ENCODE measurements around the gene ABCA13.

Gene ABCA13

GRCh38 chr7:48473205-48473865, 302.1 kb downstream of the ABCA13 start:
- Histone ChIP-seq H3K9me3 (no peaks in the 10 kb centered on the region), H3K27me3 (ENCODE audit: low read depth) (no peaks in the 10 kb centered on the region), H3K4me1 (peaks cover 24% of the 10 kb centered on the region), H3K36me3 (replicated peaks) (no peaks in the 10 kb centered on the region), H3K4me3 (no peak overlapping the region)
- in situ Hi-C loops (cut with MboI; ENCODE audit: low sequenced_read_pairs), result no loop called here
- no peak for DNase-seq (ENCODE audit: low spot score in 2 of 2)

GRCh38 chr7:48481235-48481634, 310.0 kb downstream of the ABCA13 start:
- no peak overlapping the region for H3K4me3 ChIP-seq
- DNase-seq (ENCODE audit: low spot score in 2 of 2), result no peak
- in situ Hi-C loops (cut with MboI; ENCODE audit: low sequenced_read_pairs), result no loop called here
- H3K27me3 ChIP-seq (ENCODE audit: low read depth), result no peaks in the 10 kb centered on the region
- no peaks in the 10 kb centered on the region; the same call in 1 of the 2 replicates for H3K4me1 ChIP-seq
- no peaks in the 10 kb centered on the region for H3K36me3 ChIP-seq (replicated peaks)
- no peaks in the 10 kb centered on the region for H3K9me3 ChIP-seq

- Histone ChIP-seq H3K36me3 (replicated peaks) (no peaks in the 10 kb centered on the region), H3K9me3 (no peaks in the 10 kb centered on the region), H3K4me3 (no peak overlapping the region), H3K27me3 (ENCODE audit: low read depth) (no peaks in the 10 kb centered on the region; the same call in 1 of the 2 replicates), H3K4me1 (no peaks in the 10 kb centered on the region)
- DNase-seq (ENCODE audit: low spot score in 2 of 2), result no peak
- in situ Hi-C loops (cut with MboI; ENCODE audit: low sequenced_read_pairs), result no loop called here
Measured at GRCh38 chr7:48497521-48497920, 326.3 kb downstream of the ABCA13 start.

DNA sequence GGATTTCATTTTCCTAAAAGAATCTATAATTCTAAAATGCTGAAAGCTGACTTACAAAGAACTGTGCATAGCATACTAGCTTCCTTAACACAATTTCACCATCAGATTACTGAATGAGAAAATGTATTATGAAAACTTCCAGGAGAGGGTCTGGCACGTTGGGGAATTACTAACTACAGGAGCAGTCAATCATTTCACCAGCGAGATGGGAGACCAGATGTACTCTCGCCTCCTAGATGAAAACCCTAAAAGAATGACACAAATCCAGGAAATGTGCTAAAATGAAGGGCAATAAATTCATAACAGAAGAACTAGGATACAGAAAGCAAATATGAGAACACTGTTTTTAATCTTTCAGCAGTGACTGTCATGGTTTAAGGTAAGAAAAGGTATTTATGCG, 330.8 kb downstream of the ABCA13 start:
- no peaks in the 10 kb centered on the region for H3K9me3 ChIP-seq
- DNase-seq (ENCODE audit: low spot score in 2 of 2), result no peak
- H3K36me3 ChIP-seq (replicated peaks), result no peaks in the 10 kb centered on the region
- in situ Hi-C loops (cut with MboI; ENCODE audit: low sequenced_read_pairs), result no loop called here
- no peaks in the 10 kb centered on the region for H3K4me1 ChIP-seq
- H3K4me3 ChIP-seq, result no peak overlapping the region
- no peaks in the 10 kb centered on the region for H3K27me3 ChIP-seq (ENCODE audit: low read depth)

DNA sequence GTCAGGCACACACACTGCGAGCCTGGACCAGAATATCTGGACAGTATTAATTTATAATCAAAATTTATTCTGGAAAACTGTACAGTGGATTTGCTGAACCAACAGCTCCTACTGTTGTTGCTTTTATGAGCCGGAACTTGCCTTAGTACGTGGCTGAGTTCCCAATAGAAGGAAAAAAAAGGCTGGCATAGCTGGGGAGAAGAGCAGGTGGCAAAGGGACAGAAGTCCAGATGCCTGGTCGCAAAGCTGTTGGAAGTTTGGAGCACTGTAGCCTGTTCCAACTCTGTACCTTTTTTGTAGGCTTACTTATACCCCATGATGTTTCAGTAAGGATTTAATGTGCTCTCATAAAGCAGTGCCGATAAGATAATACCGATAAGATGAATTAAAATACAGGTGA, 333.8 kb downstream of the ABCA13 start:
- Histone ChIP-seq H3K4me1 (no peaks in the 10 kb centered on the region), H3K4me3 (no peak overlapping the region), H3K27me3 (ENCODE audit: low read depth) (no peaks in the 10 kb centered on the region), H3K9me3 (no peaks in the 10 kb centered on the region), H3K36me3 (replicated peaks) (no peaks in the 10 kb centered on the region)
- DNase-seq (ENCODE audit: low spot score in 2 of 2), result no peak
- in situ Hi-C loops (cut with MboI; ENCODE audit: low sequenced_read_pairs), result no loop called here

GRCh38 chr7:48505466-48505865, 334.2 kb downstream of the ABCA13 start:
- in situ Hi-C loops (cut with MboI; ENCODE audit: low sequenced_read_pairs), result no loop called here
- Histone ChIP-seq H3K27me3 (ENCODE audit: low read depth) (no peaks in the 10 kb centered on the region), H3K9me3 (no peaks in the 10 kb centered on the region), H3K36me3 (replicated peaks) (no peaks in the 10 kb centered on the region), H3K4me3 (no peak overlapping the region), H3K4me1 (no peaks in the 10 kb centered on the region)
- no peak for DNase-seq (ENCODE audit: low spot score in 2 of 2)

DNA sequence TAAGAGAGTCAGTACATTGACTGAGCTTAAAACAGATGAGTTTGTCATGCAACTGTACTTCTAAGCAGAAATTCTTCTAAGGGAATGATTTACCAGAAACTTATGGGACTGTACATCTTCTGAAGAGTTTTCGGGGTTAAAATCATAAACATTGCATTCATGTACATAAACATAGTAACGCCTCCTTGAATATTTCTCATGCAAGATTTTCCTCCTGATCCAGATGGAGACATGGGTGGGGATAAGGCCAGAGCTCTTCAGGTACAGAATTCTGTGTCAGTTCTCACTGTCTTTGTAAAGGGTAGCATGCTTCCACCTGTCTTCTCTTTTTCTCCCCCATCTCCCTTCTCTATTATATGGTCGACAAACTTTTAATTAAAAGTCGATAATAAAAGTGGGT, 335.3 kb downstream of the ABCA13 start:
- DNase-seq (ENCODE audit: low spot score in 2 of 2), result no peak
- H3K27me3 ChIP-seq (ENCODE audit: low read depth), result no peaks in the 10 kb centered on the region
- no peaks in the 10 kb centered on the region for H3K9me3 ChIP-seq
- H3K4me1 ChIP-seq, result peaks cover 8% of the 10 kb centered on the region
- in situ Hi-C loops (cut with MboI; ENCODE audit: low sequenced_read_pairs), result no loop called here
- no peaks in the 10 kb centered on the region for H3K36me3 ChIP-seq (replicated peaks)
- H3K4me3 ChIP-seq, result no peak overlapping the region

DNA sequence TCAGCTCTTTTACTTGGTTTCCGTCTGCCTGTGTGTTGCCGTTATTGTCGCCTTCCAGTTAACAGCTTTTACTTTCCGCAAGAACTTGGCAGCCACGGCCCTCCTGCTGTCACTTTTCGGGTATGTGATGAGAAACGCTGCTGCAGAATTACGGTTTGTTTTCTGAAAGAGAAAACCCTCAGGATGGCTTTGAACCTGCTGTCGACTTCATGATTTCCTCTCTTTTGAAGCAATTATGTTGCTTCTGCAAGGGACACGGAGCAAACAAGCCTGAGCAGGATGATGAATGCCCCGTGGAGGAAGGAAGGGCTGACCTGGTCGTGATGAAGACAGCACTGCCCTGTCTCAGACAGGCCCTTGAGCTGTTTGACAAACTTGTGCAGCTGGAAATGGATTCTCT, 339.8 kb downstream of the ABCA13 start:
- in situ Hi-C loops (cut with MboI; ENCODE audit: low sequenced_read_pairs), result no loop called here
- no peak overlapping the region for H3K4me3 ChIP-seq
- peaks cover 13% of the 10 kb centered on the region for H3K4me1 ChIP-seq
- H3K36me3 ChIP-seq (replicated peaks), result no peaks in the 10 kb centered on the region
- DNase-seq (ENCODE audit: low spot score in 2 of 2), result peak in 1 of 2 experiments; percentile 36
- H3K9me3 ChIP-seq, result no peaks in the 10 kb centered on the region
- no peaks in the 10 kb centered on the region for H3K27me3 ChIP-seq (ENCODE audit: low read depth)

- no peaks in the 10 kb centered on the region for H3K9me3 ChIP-seq
- peaks cover 13% of the 10 kb centered on the region for H3K4me1 ChIP-seq
- no peak overlapping the region for H3K4me3 ChIP-seq
- no peak for DNase-seq (ENCODE audit: low spot score in 2 of 2)
- H3K36me3 ChIP-seq (replicated peaks), result no peaks in the 10 kb centered on the region
- in situ Hi-C loops (cut with MboI; ENCODE audit: low sequenced_read_pairs), result no loop called here
- H3K27me3 ChIP-seq (ENCODE audit: low read depth), result no peaks in the 10 kb centered on the region
Measured at GRCh38 chr7:48512892-48513291, 341.6 kb downstream of the ABCA13 start.

- no peak overlapping the region for H3K4me3 ChIP-seq
- H3K9me3 ChIP-seq, result no peaks in the 10 kb centered on the region
- DNase-seq (ENCODE audit: low spot score in 2 of 2), result no peak
- peaks cover 13% of the 10 kb centered on the region for H3K4me1 ChIP-seq
- in situ Hi-C loops (cut with MboI; ENCODE audit: low sequenced_read_pairs), result no loop called here
- H3K27me3 ChIP-seq (ENCODE audit: low read depth), result no peaks in the 10 kb centered on the region
- no peaks in the 10 kb centered on the region for H3K36me3 ChIP-seq (replicated peaks)
Measured at GRCh38 chr7:48515171-48515570, 343.9 kb downstream of the ABCA13 start.

GRCh38 chr7:48518092-48518491, 346.8 kb downstream of the ABCA13 start:
- H3K4me3 ChIP-seq, result no peak overlapping the region
- in situ Hi-C loops (cut with MboI; ENCODE audit: low sequenced_read_pairs), result no loop called here
- no peak for DNase-seq (ENCODE audit: low spot score in 2 of 2)
- no peaks in the 10 kb centered on the region; the same call in 1 of the 2 replicates for H3K4me1 ChIP-seq
- no peaks in the 10 kb centered on the region for H3K36me3 ChIP-seq (replicated peaks)
- no peaks in the 10 kb centered on the region for H3K27me3 ChIP-seq (ENCODE audit: low read depth)
- H3K9me3 ChIP-seq, result no peaks in the 10 kb centered on the region

DNA sequence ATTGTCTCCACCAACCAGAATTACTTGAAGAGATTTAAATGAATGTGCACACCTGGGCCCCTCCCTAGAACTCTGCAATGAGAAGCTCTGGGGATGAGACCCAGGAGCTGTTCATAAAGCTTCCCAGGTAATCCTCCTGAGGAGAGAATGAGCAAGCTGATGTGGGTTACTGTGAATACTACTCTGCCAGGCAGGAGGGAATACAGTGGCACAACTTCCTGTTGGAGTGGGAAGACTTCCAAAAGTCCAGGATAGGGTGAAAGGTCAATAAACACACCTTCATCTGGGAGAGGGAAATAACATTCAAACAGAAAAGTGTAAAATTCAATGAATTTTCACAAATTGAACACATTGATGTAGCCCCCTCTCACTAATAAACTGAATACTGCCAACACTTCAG, 351.4 kb downstream of the ABCA13 start:
- Histone ChIP-seq H3K36me3 (replicated peaks) (no peaks in the 10 kb centered on the region), H3K27me3 (ENCODE audit: low read depth) (no peaks in the 10 kb centered on the region), H3K4me1 (no peaks in the 10 kb centered on the region), H3K4me3 (no peak overlapping the region), H3K9me3 (no peaks in the 10 kb centered on the region)
- in situ Hi-C loops (cut with MboI; ENCODE audit: low sequenced_read_pairs), result no loop called here
- no peak for DNase-seq (ENCODE audit: low spot score in 2 of 2)

DNA sequence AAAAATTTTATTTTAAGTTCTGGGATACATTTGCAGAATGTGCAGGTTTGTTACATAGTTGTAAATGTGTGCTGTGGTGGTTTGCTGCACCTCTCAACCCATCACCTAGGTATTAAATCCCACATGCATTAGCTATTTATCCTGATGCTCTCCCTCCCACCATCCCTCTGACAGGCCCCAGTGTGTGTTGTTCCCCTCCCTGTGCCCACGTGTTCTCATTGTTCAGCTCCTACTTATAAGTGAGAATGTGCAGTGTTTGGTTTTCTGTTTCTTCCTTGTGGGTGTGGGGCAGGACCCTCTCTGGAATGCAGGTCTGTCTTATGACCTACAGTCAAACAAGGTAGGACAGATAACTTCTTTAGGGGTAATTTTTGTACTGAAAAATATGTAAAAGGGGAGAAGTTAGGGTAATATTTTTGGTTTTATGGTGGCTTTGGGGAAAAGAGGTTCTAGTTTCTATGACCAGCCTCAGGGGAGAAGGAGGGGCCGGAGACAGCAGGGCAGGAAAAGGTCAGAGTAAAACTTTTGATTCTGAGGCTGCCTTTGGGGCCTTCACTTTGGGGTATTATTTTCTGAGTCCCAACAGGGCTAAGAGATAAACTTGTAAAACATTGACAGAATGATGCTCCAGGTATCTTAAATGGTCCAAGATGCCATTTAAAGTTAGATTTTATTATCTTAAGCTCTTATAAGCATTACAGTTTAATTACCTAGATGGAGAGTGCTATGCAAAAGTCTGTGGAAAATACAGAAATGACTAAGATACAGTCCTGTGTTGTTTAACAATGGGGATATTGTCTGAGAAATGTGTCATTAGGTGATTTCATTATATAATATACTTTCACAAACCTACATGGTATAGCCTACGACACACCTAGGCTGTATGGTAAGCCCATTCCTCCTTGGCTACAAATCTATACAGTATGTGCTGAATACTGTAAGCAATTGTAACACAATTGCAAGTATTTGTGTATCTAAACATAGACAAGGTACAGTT, 354.8 kb downstream of the ABCA13 start:
- Histone ChIP-seq H3K4me1 (no peaks in the 10 kb centered on the region), H3K36me3 (replicated peaks) (no peaks in the 10 kb centered on the region), H3K9me3 (no peaks in the 10 kb centered on the region), H3K27me3 (ENCODE audit: low read depth) (no peaks in the 10 kb centered on the region), H3K4me3 (no peak overlapping the region)
- peak in 1 of 2 experiments; percentile 20 for DNase-seq (ENCODE audit: low spot score in 2 of 2)
- in situ Hi-C loops (cut with MboI; ENCODE audit: low sequenced_read_pairs), result no loop called here

DNA sequence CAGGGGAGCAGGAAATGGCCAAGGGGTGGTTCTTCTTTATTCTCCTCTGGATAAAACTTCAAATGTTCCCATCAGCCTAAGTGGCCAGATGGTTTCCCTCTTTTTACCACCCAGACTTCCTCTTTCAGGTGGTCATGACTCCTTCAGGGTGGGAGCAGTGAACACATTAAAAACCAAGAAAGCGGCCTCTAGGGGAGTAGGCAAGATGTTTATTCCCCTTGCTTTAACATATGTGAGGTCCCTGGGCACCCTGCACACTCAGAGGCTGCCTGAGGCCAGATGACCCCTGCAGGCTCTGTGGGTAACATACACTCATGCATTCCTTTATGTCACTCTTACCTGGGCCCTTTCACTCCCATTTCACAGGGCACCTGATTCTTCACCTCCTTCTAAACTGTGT, 357.4 kb downstream of the ABCA13 start:
- in situ Hi-C loops (cut with MboI; ENCODE audit: low sequenced_read_pairs), result no loop called here

More for the DNA sequence above, 357.4 kb downstream of the ABCA13 start:
- Histone ChIP-seq H3K4me1 (no peaks in the 10 kb centered on the region), H3K9me3 (no peaks in the 10 kb centered on the region), H3K4me3 (no peak overlapping the region), H3K27me3 (ENCODE audit: low read depth) (no peaks in the 10 kb centered on the region), H3K36me3 (replicated peaks) (no peaks in the 10 kb centered on the region)
- DNase-seq (ENCODE audit: low spot score in 2 of 2), result no peak
